AG04449 (cell line): ENCODE data around the gene EHD2.

ENCODE experiments used
- CTCF ChIA-PET: fragments of 350-600 bp; formaldehyde crosslinking; extraction: SDS; loops from one replicate; lab custom pipeline; 2021; ENCODE audit warnings: antibody characterized with exemption; lab: Yijun Ruan, JAX
- POLR2A ChIA-PET: fragments of 400-600, 350-600 bp; formaldehyde crosslinking; extraction: SDS; loops from one replicate; lab custom pipeline; 2020; ENCODE audit warnings: antibody characterized with exemption, inconsistent platforms; lab: Yijun Ruan, JAX
- DNase-seq: peaks from one replicate; pipeline ENCODE4 v3.0.0-alpha.2; 2010; ENCODE audit warnings: low read depth, low spot score
- H3K4me3 ChIP-seq: 2 replicates; pipeline ENCODE4 v1.5.1; 2011; ENCODE audit warnings: low read depth, mild to moderate bottlenecking, control low read depth, low read length
- CTCF ChIP-seq: IDR thresholded peaks from one replicate; pipeline ENCODE4 v1.5.1; 2011; ENCODE audit warnings: mild to moderate bottlenecking, moderate library complexity, low read length, control low read depth, inconsistent platforms; ENCODE audit not compliant: insufficient read depth; ENCODE audit errors: missing control alignments

Gene EHD2

GRCh38 chr19:47700934-47701716 lies 12.1 kb upstream of the EHD2 start:
- TF ChIP-seq CTCF, result no peak
- ChIA-PET POLR2A (interaction anchor here (0.9 kb wide), 1 partner anchor 21 kb away, joined by 3 read pairs; no protein-coding TSS in a partner anchor), CTCF (interaction anchor here (1.3 to 23.7 kb wide), 5 partner anchors 7 to 266 kb away, joined by 3 to 867 read pairs (median 26); partner anchors contain the start of genes EHD2 and NAPA)
- no peak for DNase-seq
- no peak overlapping the region for H3K4me3 ChIP-seq

- CTCF ChIA-PET, result interaction anchor here (1.3 to 23.7 kb wide), 5 partner anchors 11 to 267 kb away, joined by 3 to 867 read pairs (median 20); partner anchors contain the start of genes EHD2 and NAPA
- POLR2A ChIA-PET, result interaction anchor here (0.9 kb wide), 1 partner anchor 20 kb away, joined by 3 read pairs; no protein-coding TSS in a partner anchor
Observed at GRCh38 chr19:47701717-47702552, 11.3 kb upstream of the EHD2 start.

GRCh38 chr19:47702671-47703070 lies 10.6 kb upstream of the EHD2 start:
- CTCF ChIA-PET, result interaction anchor here (0.5 to 23.7 kb wide), 5 partner anchors 11 to 267 kb away, joined by 3 to 867 read pairs (median 20); partner anchors contain the start of genes EHD2 and KPTN
- TF ChIP-seq CTCF, result no peak
- POLR2A ChIA-PET, result no interaction called here
- H3K4me3 ChIP-seq, result no peak overlapping the region
- no peak for DNase-seq

More at GRCh38 chr19:47701717-47702552, 11.3 kb upstream of the EHD2 start:
- H3K4me3 ChIP-seq, result no peak overlapping the region
- no peak for TF ChIP-seq CTCF
- DNase-seq, result no peak

DNA sequence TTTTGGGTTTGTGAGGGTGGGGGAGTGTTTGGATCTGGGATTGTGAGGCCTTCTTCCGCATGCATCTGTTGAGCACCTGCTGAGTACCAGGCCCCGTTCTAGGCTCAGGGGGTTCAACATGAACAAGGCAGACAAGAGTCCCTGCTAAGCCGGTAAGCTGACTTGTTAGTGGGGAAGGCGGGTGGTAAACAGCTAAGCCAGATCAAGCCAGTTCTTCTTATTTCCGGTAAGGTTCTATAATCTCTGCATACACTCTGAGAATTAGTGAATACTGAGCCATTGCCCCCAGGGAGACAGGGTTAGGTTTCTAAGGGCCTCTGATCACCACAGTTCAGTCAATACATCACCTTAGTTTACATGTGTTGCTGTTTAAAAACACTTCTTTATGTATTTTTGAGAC lies 9.9 kb upstream of the EHD2 start:
- ChIA-PET POLR2A (no interaction called here), CTCF (interaction anchor here (0.5 to 23.7 kb wide), 7 partner anchors 10 to 268 kb away, joined by 3 to 867 read pairs (median 9); partner anchors contain the start of genes EHD2 and KPTN)
- DNase-seq, result no peak
- H3K4me3 ChIP-seq, result no peak overlapping the region
- TF ChIP-seq CTCF, result no peak

DNA sequence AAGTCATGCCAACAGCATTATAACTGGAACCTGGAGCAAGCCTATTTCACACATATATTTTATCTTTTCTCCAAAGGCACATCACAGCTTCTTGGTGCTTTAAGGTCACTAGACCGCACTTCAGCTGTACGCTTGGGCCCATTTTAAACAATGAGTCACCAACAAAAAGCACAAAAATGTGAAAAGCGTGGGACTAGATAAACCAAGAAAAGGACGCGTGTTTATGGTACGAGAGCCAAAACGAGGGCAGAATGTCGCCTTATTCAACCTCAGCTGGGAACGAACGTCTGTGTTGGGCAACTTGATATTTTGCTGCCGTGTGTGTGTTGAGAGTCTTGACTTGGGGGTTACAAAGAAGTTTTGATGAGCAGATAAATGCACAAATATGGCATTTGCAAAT lies 9.2 kb upstream of the EHD2 start:
- POLR2A ChIA-PET, result no interaction called here
- no peak for DNase-seq
- H3K4me3 ChIP-seq, result no peak overlapping the region
- no peak for TF ChIP-seq CTCF
- CTCF ChIA-PET, result interaction anchor here (1.0 to 23.7 kb wide), 10 partner anchors 8 to 278 kb away, joined by 3 to 867 read pairs (median 8); partner anchors contain the start of genes EHD2 and KPTN
